BE2C (cell line): ENCODE data around the gene BMP2.

Experiments
- DNase-seq: peaks from one replicate; pipeline ENCODE4 v3.0.0-alpha.2; 2020
- H3K27me3 ChIP-seq: fragments of 250-450 bp; sonication (Bioruptor Pico); 2 replicates; pipeline ENCODE4 v1.5.1; 2020; ENCODE audit warnings: mild to moderate bottlenecking
- H3K36me3 ChIP-seq: fragments of 250-450 bp; sonication (Bioruptor Pico); 2 replicates; pipeline ENCODE4 v1.5.1; 2020; ENCODE audit warnings: mild to moderate bottlenecking
- H3K4me1 ChIP-seq: fragments of 250-450 bp; sonication (Bioruptor Pico); 2 replicates; pipeline ENCODE4 v1.5.1; 2020
- H3K4me3 ChIP-seq: 2 replicates; pipeline ENCODE4 v1.5.1; 2011; ENCODE audit warnings: low read depth, low read length
- H3K9me3 ChIP-seq: fragments of 250-450 bp; sonication (Bioruptor Pico); 2 replicates; pipeline ENCODE4 v1.5.1; 2020
- TF ChIP-seq, protein P1 (sequence below): IDR thresholded peaks from 2 replicates; pipeline ENCODE4 v1.5.1; 2012; ENCODE audit warnings: mild to moderate bottlenecking, low read depth, low read length

BMP2 gene

DNA sequence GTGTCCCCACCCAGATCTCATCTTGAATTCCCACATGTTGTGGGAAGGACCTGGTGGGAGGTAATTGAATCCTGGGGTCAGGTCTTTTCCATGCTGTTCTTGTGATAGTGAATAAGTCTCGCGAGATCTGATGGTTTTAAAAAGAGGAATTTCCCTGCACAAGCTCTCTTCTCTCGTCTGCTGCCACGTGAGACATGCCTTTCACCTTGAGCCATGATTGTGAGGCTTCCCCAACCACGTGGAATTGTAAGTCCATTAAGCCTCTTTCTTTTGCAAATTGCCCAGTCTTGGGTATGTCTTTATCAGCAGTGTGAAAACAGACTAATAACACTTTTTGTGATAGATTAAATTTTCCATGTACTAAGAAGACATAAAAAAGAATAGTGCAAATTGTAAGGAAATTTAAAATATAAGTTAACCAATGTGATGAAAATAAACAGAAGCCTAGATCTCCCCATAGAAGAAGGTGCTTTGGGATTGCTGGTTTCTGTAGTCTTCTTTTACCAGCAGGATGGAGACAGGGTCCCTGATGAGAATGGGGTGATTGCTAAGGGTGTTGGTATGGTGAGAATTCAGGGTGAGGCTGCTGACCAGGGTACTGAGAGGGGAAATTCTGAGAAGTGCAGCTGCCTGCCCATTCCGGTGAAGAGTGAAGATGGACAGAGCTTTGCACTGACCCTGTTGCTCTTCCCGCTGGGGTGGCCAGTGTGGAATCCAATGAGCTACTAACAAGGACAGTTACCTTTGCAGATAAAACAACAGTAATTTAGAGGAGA, 50.7 kb downstream of the BMP2 start:
- Histone ChIP-seq H3K4me3 (no peak overlapping the region), H3K9me3 (no peaks in the 10 kb centered on the region), H3K36me3 (no peaks in the 10 kb centered on the region), H3K27me3 (no peaks in the 10 kb centered on the region), H3K4me1 (no peaks in the 10 kb centered on the region)
- DNase-seq = no peak
- TF ChIP-seq, protein P1, sequence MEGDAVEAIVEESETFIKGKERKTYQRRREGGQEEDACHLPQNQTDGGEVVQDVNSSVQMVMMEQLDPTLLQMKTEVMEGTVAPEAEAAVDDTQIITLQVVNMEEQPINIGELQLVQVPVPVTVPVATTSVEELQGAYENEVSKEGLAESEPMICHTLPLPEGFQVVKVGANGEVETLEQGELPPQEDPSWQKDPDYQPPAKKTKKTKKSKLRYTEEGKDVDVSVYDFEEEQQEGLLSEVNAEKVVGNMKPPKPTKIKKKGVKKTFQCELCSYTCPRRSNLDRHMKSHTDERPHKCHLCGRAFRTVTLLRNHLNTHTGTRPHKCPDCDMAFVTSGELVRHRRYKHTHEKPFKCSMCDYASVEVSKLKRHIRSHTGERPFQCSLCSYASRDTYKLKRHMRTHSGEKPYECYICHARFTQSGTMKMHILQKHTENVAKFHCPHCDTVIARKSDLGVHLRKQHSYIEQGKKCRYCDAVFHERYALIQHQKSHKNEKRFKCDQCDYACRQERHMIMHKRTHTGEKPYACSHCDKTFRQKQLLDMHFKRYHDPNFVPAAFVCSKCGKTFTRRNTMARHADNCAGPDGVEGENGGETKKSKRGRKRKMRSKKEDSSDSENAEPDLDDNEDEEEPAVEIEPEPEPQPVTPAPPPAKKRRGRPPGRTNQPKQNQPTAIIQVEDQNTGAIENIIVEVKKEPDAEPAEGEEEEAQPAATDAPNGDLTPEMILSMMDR = no peak

DNA sequence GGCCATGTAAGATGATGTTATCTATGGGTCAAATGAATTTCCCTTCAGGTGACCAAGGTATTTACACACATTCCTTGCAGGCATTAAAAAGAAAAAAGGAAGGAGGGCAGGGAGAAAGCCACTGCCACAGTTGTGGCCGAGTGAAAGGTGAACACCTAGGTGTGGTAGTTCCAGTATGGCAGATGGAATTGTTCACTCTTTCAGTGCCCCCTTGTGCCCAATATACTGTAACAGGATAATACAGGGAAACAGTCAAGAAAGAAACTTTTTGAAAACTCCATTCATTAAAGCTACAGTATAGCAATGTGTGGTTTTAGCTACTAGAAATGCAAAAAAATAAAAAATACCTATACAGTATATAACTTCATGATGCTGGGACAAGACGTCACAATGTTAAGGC, 52.1 kb downstream of the BMP2 start:
- TF ChIP-seq, protein P1 = no peak
- H3K4me3 ChIP-seq = no peak overlapping the region
- no peaks in the 10 kb centered on the region for H3K36me3 ChIP-seq
- no peaks in the 10 kb centered on the region for H3K4me1 ChIP-seq
- H3K9me3 ChIP-seq = no peaks in the 10 kb centered on the region
- H3K27me3 ChIP-seq = no peaks in the 10 kb centered on the region
- DNase-seq = no peak

DNA sequence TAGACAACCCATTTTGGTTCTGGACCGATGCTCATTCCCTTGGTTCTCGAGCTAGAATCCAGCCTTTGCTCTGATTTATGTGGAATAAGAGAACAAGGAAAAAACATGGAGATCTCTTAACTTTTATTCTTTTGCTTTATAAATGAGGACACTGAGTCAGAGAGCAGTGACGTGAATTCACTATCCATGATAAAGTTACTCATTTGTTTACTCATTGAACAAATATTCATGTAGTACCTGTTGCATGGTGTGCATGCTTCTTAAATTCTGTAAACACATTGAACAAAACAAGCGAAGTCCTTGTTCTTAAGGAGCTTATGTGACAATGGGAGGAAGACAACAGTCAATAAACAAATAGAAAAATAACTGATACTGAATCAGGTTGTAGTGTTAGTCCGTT, 56.9 kb downstream of the BMP2 start:
- Histone ChIP-seq H3K36me3 (no peaks in the 10 kb centered on the region), H3K4me1 (no peaks in the 10 kb centered on the region), H3K27me3 (no peaks in the 10 kb centered on the region), H3K9me3 (no peaks in the 10 kb centered on the region), H3K4me3 (no peak overlapping the region)
- TF ChIP-seq, protein P1 = no peak
- no peak for DNase-seq

DNA sequence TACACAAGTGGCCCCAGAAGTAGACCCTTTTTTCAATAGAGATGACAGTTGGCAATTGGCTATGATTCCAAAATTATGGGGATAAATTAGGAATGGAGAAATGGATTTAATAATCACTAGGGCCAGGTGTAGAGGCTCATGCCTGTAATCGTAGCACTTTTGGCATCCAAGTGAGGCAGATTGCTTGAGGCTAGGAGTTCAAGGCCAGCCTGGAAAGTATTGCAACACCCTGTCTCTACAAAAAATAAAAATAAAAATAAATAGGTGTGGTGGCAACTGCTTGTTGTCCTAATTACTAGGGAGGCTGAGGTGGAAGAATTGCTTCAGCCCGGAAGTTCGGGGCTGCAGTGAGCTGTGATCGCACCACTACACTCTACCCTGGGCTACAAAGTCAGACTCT, 60.0 kb downstream of the BMP2 start:
- TF ChIP-seq, protein P1 = no peak
- H3K36me3 ChIP-seq = no peaks in the 10 kb centered on the region
- no peaks in the 10 kb centered on the region for H3K27me3 ChIP-seq
- DNase-seq = no peak
- no peaks in the 10 kb centered on the region for H3K4me1 ChIP-seq
- H3K9me3 ChIP-seq = no peaks in the 10 kb centered on the region
- no peak overlapping the region for H3K4me3 ChIP-seq

DNA sequence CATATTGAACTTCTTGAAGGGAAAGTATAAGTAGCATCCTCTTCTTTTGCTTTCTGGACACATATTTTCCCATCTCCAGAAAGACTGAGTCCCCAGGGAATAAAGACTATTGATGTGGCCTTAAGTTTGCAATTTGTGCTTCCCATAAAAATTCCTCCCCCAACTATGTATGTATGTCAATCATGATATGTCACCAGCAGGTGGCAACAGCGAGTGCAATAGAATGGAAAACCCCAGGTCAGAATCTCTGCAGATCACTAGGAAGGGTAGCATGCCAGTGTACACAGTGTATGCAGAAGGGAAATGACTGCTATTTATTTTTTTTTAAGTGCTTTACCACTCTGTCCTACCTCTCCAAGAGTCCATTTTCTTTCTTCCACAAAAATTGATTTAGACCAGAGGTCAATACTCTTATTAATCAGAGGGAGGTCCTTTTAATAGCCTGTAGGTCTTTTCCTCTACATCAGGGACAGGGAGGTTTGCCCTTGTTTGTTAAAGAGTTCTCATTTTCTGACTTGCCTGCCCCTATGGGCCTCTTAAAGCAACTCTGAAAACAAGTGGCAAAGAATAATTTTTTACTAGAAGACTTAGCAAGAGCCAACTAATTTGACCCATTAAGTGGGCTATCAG, 61.4 kb downstream of the BMP2 start:
- no peaks in the 10 kb centered on the region for H3K27me3 ChIP-seq
- no peak overlapping the region for H3K4me3 ChIP-seq
- H3K9me3 ChIP-seq = no peaks in the 10 kb centered on the region
- H3K4me1 ChIP-seq = no peaks in the 10 kb centered on the region
- no peaks in the 10 kb centered on the region for H3K36me3 ChIP-seq
- DNase-seq = peak; percentile 62
- TF ChIP-seq, protein P1 = peak; percentile 82

DNA sequence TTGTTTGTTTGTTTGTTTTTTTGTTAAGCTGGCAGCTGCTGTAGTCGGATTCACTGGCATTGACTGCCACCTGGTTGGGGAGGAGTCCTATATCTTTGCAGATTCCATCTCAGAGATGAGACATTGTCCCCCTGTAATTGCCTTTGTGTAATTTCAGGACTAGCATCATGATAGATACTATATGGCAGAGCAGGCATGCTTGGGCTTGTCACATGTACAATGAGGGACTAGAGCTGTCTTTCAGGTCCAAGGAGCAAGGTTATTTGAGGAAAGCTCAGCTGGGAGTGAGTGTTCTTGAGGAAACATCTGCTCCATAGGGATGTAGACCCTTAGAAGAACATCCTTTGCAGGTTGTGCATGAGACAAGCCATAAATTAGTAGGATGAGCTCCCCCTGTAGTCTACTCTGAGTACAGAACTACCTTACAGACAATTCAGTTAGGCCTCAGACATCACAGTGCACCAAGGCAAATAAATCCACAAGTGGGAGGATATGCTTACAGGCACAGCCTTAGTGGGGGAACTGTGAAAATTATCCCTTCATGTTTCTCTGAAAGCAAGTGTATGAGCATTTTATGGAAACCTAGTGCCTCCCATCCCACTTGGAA, 62.1 kb downstream of the BMP2 start:
- no peaks in the 10 kb centered on the region for H3K36me3 ChIP-seq
- no peaks in the 10 kb centered on the region for H3K9me3 ChIP-seq
- no peak for DNase-seq
- H3K4me1 ChIP-seq = no peaks in the 10 kb centered on the region
- TF ChIP-seq, protein P1 = 0 out of 2 replicates have a peak, but pooled peaks have one; percentile 13
- H3K4me3 ChIP-seq = no peak overlapping the region
- no peaks in the 10 kb centered on the region for H3K27me3 ChIP-seq
